NB4 (cell line): ENCODE results near the gene C2orf15.

Experiments used
- CTCF ChIP-seq: IDR thresholded peaks from one replicate; pipeline ENCODE4 v1.5.1; 2012; ENCODE audit warnings: low read depth, low read length
- MAX ChIP-seq: IDR thresholded peaks from 2 replicates; pipeline ENCODE4 v1.6.1; 2011; ENCODE audit warnings: low read depth, low read length
- MYC ChIP-seq: IDR thresholded peaks from 2 replicates; pipeline ENCODE4 v1.6.1; 2011; ENCODE audit warnings: low read depth, low read length
- POLR2A ChIP-seq: IDR thresholded peaks from 2 replicates; pipeline ENCODE4 v1.6.1; 2011; ENCODE audit warnings: mild to moderate bottlenecking; ENCODE audit not compliant: insufficient read length; ENCODE audit errors: extremely low read depth

GRCh38 chr2:99096728-99097127 lies 44.8 kb upstream of the C2orf15 start:
- TF ChIP-seq CTCF (no peak), MAX (no peak), POLR2A (no peak), MYC (no peak)
